Endothelial cell of umbilical vein (primary cell): ENCODE measurements around the gene JMJD7. TPM values are rescaled to one million over a fixed set of nuclear protein-coding genes. Genes with fewer than 3 reads are reported as not detected.

Experiments used
- BruUV-seq: library from RNA; stranded (reverse); fragments of 400-500 nt; replicated peaks from 2 replicates; lab custom pipeline; 2021; lab: Mats Ljungman, UMichigan
- CTCF ChIA-PET: fragments of 300-600, 350-600 bp; sonication (Branson Sonifier 250); formaldehyde crosslinking; loops from one replicate; lab custom pipeline; 2021; ENCODE audit warnings: antibody characterized with exemption, inconsistent platforms; lab: Charles Lee
- POLR2A ChIA-PET: fragments of 300-600, 350-600 bp; sonication (Branson Sonifier 250); formaldehyde crosslinking; loops from one replicate; lab custom pipeline; 2021; ENCODE audit warnings: antibody characterized with exemption, inconsistent platforms; lab: Charles Lee
- DNase-seq: peaks from one replicate; pipeline ENCODE4 v3.0.0-alpha.2; 2011; ENCODE audit warnings: low read depth, low spot score
- FAIRE-seq: peaks from 2 replicates; lab custom pipeline; 2011; peaks lifted over from hg19 to GRCh38; lab: Jason Lieb, UNC
- H2AFZ ChIP-seq: 2 replicates; pipeline ENCODE4 v1.6.0; 2012; ENCODE audit warnings: low read depth, low read length, control low read depth, inconsistent platforms
- H3K27ac ChIP-seq: 2 replicates; pipeline ENCODE4 v1.5.1; 2011; ENCODE audit warnings: low read depth, mild to moderate bottlenecking, control low read depth, low read length, moderate library complexity; ENCODE audit not compliant: insufficient read depth
- H3K27me3 ChIP-seq, 2 experiments: 2 replicates each; pipeline versions ENCODE4 v1.6.0 to v1.6.1; 2011; ENCODE audit warnings: low read length in 2 of 2, mixed read lengths in 1 of 2; ENCODE audit not compliant: control insufficient read depth in 2 of 2, insufficient read depth in 2 of 2
- H3K36me3 ChIP-seq, 2 experiments: 2 replicates in 1 of 2; 3 replicates in 1 of 2; pipeline ENCODE4 v1.5.1; 2011; ENCODE audit warnings: low read length in 2 of 2, mild to moderate bottlenecking in 1 of 2, moderate library complexity in 1 of 2; ENCODE audit not compliant: control insufficient read depth in 2 of 2, insufficient read depth in 2 of 2; ENCODE audit errors: extremely low read depth in 1 of 2
- H3K4me1 ChIP-seq: 3 replicates; pipeline ENCODE4 v1.5.1; 2011; ENCODE audit warnings: mild to moderate bottlenecking, low read length; ENCODE audit not compliant: control insufficient read depth, insufficient read depth; ENCODE audit errors: extremely low read depth
- H3K4me2 ChIP-seq: 2 replicates; pipeline ENCODE4 v1.6.1; 2011; ENCODE audit warnings: low read length, control low read depth, mixed read lengths; ENCODE audit not compliant: insufficient read depth
- H3K4me3 ChIP-seq, 3 experiments: fragments of 200-600 bp in 1 of 3; sonication (generic), shearing (Covaris generic) in 1 of 3; replicated peaks in 1 of 3; 2 replicates each; pipeline ENCODE4 v1.5.1; 2011 to 2016; ENCODE audit warnings: control low read depth in 3 of 3, low read length in 3 of 3, mild to moderate bottlenecking in 2 of 3, inconsistent platforms in 1 of 3, low read depth in 1 of 3, moderate library complexity in 1 of 3; ENCODE audit not compliant: insufficient read depth in 1 of 3
- H3K79me2 ChIP-seq: 2 replicates; pipeline ENCODE4 v1.6.0; 2012; ENCODE audit warnings: low read length, inconsistent platforms; ENCODE audit not compliant: control insufficient read depth, insufficient read depth
- H3K9ac ChIP-seq: replicated peaks from 2 replicates; pipeline ENCODE3; 2011; ENCODE audit warnings: low read length, control low read depth; ENCODE audit not compliant: insufficient read depth; ENCODE audit errors: extremely low read depth
- H3K9me1 ChIP-seq: replicated peaks from 3 replicates; pipeline ENCODE4 v1.6.0; 2011; ENCODE audit warnings: mild to moderate bottlenecking, low read length; ENCODE audit not compliant: control insufficient read depth, insufficient read depth; ENCODE audit errors: extremely low read depth
- H3K9me3 ChIP-seq: replicated peaks from 2 replicates; pipeline ENCODE4 v1.5.1; 2012; ENCODE audit warnings: low read length, inconsistent platforms; ENCODE audit not compliant: control insufficient read depth, insufficient read depth
- H4K20me1 ChIP-seq: replicated peaks from 2 replicates; pipeline ENCODE3; 2011; ENCODE audit warnings: mild to moderate bottlenecking, low read length; ENCODE audit not compliant: control insufficient read depth, insufficient read depth; ENCODE audit errors: extremely low read depth
- EZH2 ChIP-seq: IDR thresholded peaks from 2 replicates; pipeline ENCODE4 v1.6.1; 2012; ENCODE audit warnings: borderline replicate concordance, low read depth, mild to moderate bottlenecking, moderate library complexity, low read length, inconsistent platforms; ENCODE audit not compliant: severe bottlenecking
- FOS ChIP-seq: IDR thresholded peaks from 2 replicates; pipeline ENCODE4 v1.6.1; 2011; ENCODE audit warnings: mild to moderate bottlenecking, low read length, moderate library complexity, borderline replicate concordance; ENCODE audit not compliant: insufficient read depth
- GATA2 ChIP-seq: IDR thresholded peaks from 2 replicates; pipeline ENCODE4 v1.7.0; 2011; ENCODE audit warnings: low read depth, mild to moderate bottlenecking, moderate library complexity, mixed read lengths, low read length; ENCODE audit not compliant: insufficient read length, insufficient read depth
- JUN ChIP-seq: IDR thresholded peaks from 2 replicates; pipeline ENCODE4 v1.6.1; 2011; ENCODE audit warnings: borderline replicate concordance, low read depth; ENCODE audit not compliant: insufficient read length, insufficient read depth
- MAX ChIP-seq: IDR thresholded peaks from 2 replicates; pipeline ENCODE4 v1.6.1; 2011; ENCODE audit not compliant: insufficient read depth, insufficient read length
- MYC ChIP-seq: IDR thresholded peaks from one replicate; pipeline ENCODE4 v1.6.1; 2011; ENCODE audit warnings: mild to moderate bottlenecking, low read depth, low read length
- POLR2A ChIP-seq: IDR thresholded peaks from 2 replicates; pipeline ENCODE4 v1.6.1; 2012; ENCODE audit warnings: low read depth, mild to moderate bottlenecking, control low read depth, low read length
- POLR2AphosphoS5 ChIP-seq: IDR thresholded peaks from 2 replicates; pipeline ENCODE4 v1.6.1; 2012; ENCODE audit warnings: low read depth, mild to moderate bottlenecking, control low read depth, low read length, moderate library complexity; ENCODE audit not compliant: insufficient read depth
- dilution Hi-C: fragments of 300-500 bp; cut with MboI; formaldehyde crosslinking; loops from one replicate; pipeline ENCODE4 v1.15.0; 2019; ENCODE audit warnings: low sequenced_read_pairs; ENCODE audit not compliant: extremely low pct_ligation_motif_present
- intact Hi-C: fragments of 100-400 bp; cut with micrococcal nuclease; formaldehyde crosslinking; loops from one replicate; pipeline ENCODE4 v1.10.0; 2022
- microRNA-seq: library from miRNA; unstranded; fragments of <30 nt; microRNA quantifications from one replicate; pipeline ENCODE4 v1.2.0, GENCODE V29; 2021; ENCODE audit warnings: borderline number of aligned reads, borderline replicate concordance
- polyA plus RNA-seq, 4 experiments: library from polyadenylated mRNA; depleted of rRNA in 3 of 4; stranded (reverse) in 3 of 4; unstranded in 1 of 4; fragments of >200 nt; gene quantifications; 2 replicates each; pipeline versions ENCODE4 v1.2.1 to v1.2.3, GENCODE V29; 2011 to 2012; ENCODE audit warnings: missing spikeins in 1 of 4
- small RNA-seq: library from RNA; depleted of rRNA; stranded (forward); fragments of <200 nt; gene quantifications from one replicate; pipeline ENCODE3, GENCODE V24; 2012; ENCODE audit warnings: low replicate concordance, low read depth; ENCODE audit not compliant: insufficient read depth, insufficient read length
- total RNA-seq: library from RNA; stranded (reverse); gene quantifications from 2 replicates; pipeline ENCODE4 v1.2.3, GENCODE V29; 2021
- TF ChIP-seq, protein P1 (sequence below), 2 donors: IDR thresholded peaks; 1 replicate in 1 of 2; 2 replicates in 1 of 2; pipeline ENCODE4 v1.5.1; 2011; ENCODE audit warnings: low read length in 2 of 2, mild to moderate bottlenecking in 2 of 2, moderate library complexity in 2 of 2, control low read depth in 1 of 2, inconsistent platforms in 1 of 2, low read depth in 1 of 2; ENCODE audit not compliant: insufficient read depth in 1 of 2; ENCODE audit errors: extremely low read depth in 1 of 2

Gene JMJD7
- total and polyA plus RNA-seq, 2 donors (not counting 3 experiments of a cell fraction or from before 2014, with no cell fraction given) = 7.3 to 11.4 TPM

DNA sequence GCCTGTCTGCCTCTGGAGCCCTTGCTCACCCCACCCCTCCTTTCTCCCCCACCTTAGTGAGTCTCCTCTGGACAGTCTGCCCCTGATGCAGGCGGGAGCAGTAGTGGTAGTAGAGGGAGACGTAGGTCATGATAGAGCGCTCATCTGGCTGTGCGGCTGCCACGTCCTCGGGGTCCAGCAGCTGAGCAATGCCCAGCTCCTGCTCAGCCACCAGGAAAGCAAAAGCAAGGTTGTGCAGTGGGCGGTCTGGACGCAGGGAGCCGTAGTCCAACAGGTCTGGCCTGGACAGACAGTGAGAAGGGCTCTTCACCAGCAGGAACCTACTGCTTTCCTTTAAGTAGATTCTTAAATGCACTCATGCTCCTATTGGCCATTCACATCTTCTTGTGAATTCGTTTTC lies 59.3 kb downstream of the JMJD7 start:
- no peaks in the 10 kb centered on the region for H3K79me2 ChIP-seq
- no peak overlapping the region for H3K4me3 ChIP-seq
- no peak overlapping the region for H3K27ac ChIP-seq
- H3K9me1 ChIP-seq = no peaks in the 10 kb centered on the region
- intact Hi-C loops = no loop called here
- H2AFZ ChIP-seq = no peak overlapping the region
- H3K9me3 ChIP-seq = no peaks in the 10 kb centered on the region
- dilution Hi-C loops = no loop called here
- DNase-seq (no peak), FAIRE-seq (no peak)
- H3K4me1 ChIP-seq = no peaks in the 10 kb centered on the region
- no peaks in the 10 kb centered on the region for H4K20me1 ChIP-seq
- CTCF ChIA-PET = interaction anchor here (1.0 to 2.8 kb wide), 2 partner anchors 18 to 75 kb away, joined by 3 to 9 read pairs; no protein-coding TSS in a partner anchor
- no peak overlapping the region for H3K9ac ChIP-seq
- no peaks in the 10 kb centered on the region for H3K27me3 ChIP-seq
- no peak overlapping the region for H3K4me2 ChIP-seq
- H3K36me3 ChIP-seq = peaks cover 5 to 28% of the 10 kb centered on the region in 2 experiments
- TF ChIP-seq GATA2 = no peak
- no peak for TF ChIP-seq MAX
- TF ChIP-seq FOS = no peak
- no peak for TF ChIP-seq EZH2
- no peak for TF ChIP-seq JUN
- TF ChIP-seq, protein P1, sequence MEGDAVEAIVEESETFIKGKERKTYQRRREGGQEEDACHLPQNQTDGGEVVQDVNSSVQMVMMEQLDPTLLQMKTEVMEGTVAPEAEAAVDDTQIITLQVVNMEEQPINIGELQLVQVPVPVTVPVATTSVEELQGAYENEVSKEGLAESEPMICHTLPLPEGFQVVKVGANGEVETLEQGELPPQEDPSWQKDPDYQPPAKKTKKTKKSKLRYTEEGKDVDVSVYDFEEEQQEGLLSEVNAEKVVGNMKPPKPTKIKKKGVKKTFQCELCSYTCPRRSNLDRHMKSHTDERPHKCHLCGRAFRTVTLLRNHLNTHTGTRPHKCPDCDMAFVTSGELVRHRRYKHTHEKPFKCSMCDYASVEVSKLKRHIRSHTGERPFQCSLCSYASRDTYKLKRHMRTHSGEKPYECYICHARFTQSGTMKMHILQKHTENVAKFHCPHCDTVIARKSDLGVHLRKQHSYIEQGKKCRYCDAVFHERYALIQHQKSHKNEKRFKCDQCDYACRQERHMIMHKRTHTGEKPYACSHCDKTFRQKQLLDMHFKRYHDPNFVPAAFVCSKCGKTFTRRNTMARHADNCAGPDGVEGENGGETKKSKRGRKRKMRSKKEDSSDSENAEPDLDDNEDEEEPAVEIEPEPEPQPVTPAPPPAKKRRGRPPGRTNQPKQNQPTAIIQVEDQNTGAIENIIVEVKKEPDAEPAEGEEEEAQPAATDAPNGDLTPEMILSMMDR (IDR thresholded peaks at IDR 0.05; ENCODE audit: extremely low read depth in 1 of 2, insufficient read depth in 1 of 2, low read depth in 1 of 2, low read length in 2 of 2) = no peak
- TF ChIP-seq POLR2A = no peak
- no peak for TF ChIP-seq MYC
- no peak for TF ChIP-seq POLR2AphosphoS5
- POLR2A ChIA-PET = no interaction called here
- no TSS peak for BruUV-seq

Small RNAs within 50 kb of the gene (microRNA-seq; reads per million reads assigned to microRNA genes)
- gene MIR4310 = not detected

Small RNAs within 50 kb of the gene (small RNA-seq; reads per million reads assigned to genes)
- gene JMJD7-PLA2G4B (not detected), gene MIR4310 (not detected), gene RNA5SP393 (not detected)

Other genes starting within 250 kb of the JMJD7 start
- gene MGA, start 167.7 kb upstream of the JMJD7 start, total RNA-seq = 34.0 and 36.5 TPM in 2 replicates
- gene MGA, start 167.7 kb upstream of the JMJD7 start, polyA plus RNA-seq = 3.6 and 4.1 TPM in 2 replicates
- gene MAPKBP1, start 53.6 kb upstream of the JMJD7 start, total RNA-seq = 49.1 and 55.8 TPM in 2 replicates
- gene MAPKBP1, start 53.6 kb upstream of the JMJD7 start, polyA plus RNA-seq = 12.3 and 12.7 TPM in 2 replicates
- gene PLA2G4B, start 10.8 kb downstream of the JMJD7 start, total RNA-seq = 4.0 and 5.6 TPM in 2 replicates
- gene PLA2G4B, start 10.8 kb downstream of the JMJD7 start, polyA plus RNA-seq = 3.7 and 7.9 TPM in 2 replicates
- gene SPTBN5, start 66.0 kb downstream of the JMJD7 start, total RNA-seq = 19.0 and 19.2 TPM in 2 replicates
- 12.0 and 12.6 TPM in 2 replicates for gene SPTBN5, start 66.0 kb downstream of the JMJD7 start, polyA plus RNA-seq
- 126 and 128 TPM in 2 replicates for gene EHD4, start 144.5 kb downstream of the JMJD7 start, total RNA-seq
- gene EHD4, start 144.5 kb downstream of the JMJD7 start, polyA plus RNA-seq = 96.7 and 99.1 TPM in 2 replicates
- gene PLA2G4E, start 192.9 kb downstream of the JMJD7 start, total RNA-seq = not detected in 2 replicates
- not detected in 2 replicates for gene PLA2G4E, start 192.9 kb downstream of the JMJD7 start, polyA plus RNA-seq